Activated CD4-positive, CD25-positive, alpha-beta regulatory T cell treated with anti-CD3 and anti-CD28 coated beads, Interleukin-2, amount 50 U/mL, for 24 hours (primary cell): Measurements from ENCODE around the gene PAPLN.

Experiments
- ATAC-seq, 2 donors: fragments of 150-1000 bp; cut with Tn5 transposase; one replicate each; pipeline ENCODE4 v1.10.0; 2021; ENCODE audit warnings: mild to moderate bottlenecking in 1 of 2, moderate library complexity in 1 of 2

PAPLN gene

GRCh38 chr14:73262427-73263183 lies 25.3 kb downstream of the PAPLN start:
- peak in 1 of 2 donors; percentile 12 for ATAC-seq

GRCh38 chr14:73263606-73264005 lies 26.3 kb downstream of the PAPLN start:
- ATAC-seq, result no peak

GRCh38 chr14:73264080-73264884 lies 27.0 kb downstream of the PAPLN start:
- ATAC-seq, result no peak

DNA sequence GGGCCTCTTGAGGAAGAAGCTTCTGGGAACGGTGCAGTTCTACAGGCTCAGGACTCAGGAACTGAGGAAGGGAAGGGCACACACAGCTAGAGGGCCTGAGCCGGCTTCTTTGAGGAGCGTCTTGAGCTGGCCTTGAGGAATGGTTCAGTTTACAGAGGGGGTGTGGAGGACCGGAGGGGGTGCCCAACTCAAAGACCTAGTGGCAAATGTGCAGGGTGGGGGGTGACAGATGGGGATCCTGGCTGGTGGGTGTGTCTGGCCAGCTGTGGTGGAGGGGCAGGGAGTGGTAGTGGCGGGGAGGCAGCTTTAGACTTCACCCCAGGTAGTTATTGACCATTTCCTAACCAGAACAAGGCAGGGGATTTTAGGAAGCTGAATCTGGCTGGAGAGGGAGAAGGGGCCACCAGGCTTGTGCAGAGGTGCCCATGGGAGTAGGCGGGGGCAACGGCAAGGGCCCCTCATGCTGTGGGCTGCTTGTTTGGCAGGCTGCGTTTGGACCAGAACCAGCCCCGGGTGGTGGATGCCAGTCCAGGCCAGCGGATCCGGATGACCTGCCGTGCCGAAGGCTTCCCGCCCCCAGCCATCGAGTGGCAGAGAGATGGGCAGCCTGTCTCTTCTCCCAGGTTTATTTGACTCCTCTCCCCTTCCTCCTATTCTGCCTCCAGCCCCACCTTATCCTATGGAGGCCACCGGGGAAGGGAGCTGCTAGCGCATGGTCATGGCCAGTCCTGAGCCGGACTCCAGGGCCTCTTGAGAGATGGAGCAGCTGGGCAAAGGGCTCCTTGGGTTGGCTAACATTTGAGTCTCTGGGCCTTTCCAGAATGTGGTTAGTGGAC lies 27.8 kb downstream of the PAPLN start:
- no peak for ATAC-seq

DNA sequence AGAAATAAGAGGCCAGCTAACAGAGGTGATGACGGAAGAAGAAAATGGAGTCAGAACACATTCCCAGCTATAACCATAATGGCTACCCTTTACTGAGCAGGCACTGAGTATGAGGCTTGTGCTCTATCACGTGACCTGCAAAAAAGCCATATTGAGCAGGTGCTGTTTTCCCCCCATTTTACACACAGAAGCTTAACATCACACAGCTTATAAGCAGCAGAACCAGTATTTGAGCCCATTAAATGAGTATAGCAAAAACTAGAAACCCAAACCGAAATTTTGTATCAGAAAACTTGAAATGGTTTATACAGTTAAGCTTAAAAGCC lies 28.4 kb downstream of the PAPLN start:
- ATAC-seq, result no peak

- no peak for ATAC-seq
Measured at GRCh38 chr14:73266317-73266716, 29.0 kb downstream of the PAPLN start.

GRCh38 chr14:73267474-73267873 lies 30.2 kb downstream of the PAPLN start:
- ATAC-seq, result no peak

- peak; percentile 19 to 35 for ATAC-seq
Measured at GRCh38 chr14:73269729-73270531, 32.6 kb downstream of the PAPLN start.

GRCh38 chr14:73272393-73272792 lies 35.1 kb downstream of the PAPLN start:
- ATAC-seq, result no peak

DNA sequence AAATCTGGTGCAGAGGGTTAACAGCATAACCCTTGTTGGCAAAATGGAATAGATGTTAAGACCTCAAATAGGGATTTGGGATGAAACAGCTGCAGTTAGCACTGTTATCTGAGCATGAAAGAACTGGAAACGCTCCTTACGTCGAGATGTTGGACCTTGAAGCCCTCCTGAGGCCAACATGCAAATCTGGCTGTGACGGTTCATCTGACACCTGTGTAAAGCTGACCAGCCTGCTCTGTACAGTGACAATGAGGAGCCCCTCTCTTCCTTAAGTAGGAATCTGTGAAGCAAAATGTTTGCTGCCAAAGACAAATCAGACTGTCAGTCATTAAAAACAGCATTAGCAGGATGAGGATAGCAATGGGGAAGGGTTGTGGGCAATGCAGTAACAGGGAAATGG lies 36.5 kb downstream of the PAPLN start:
- ATAC-seq, result no peak

DNA sequence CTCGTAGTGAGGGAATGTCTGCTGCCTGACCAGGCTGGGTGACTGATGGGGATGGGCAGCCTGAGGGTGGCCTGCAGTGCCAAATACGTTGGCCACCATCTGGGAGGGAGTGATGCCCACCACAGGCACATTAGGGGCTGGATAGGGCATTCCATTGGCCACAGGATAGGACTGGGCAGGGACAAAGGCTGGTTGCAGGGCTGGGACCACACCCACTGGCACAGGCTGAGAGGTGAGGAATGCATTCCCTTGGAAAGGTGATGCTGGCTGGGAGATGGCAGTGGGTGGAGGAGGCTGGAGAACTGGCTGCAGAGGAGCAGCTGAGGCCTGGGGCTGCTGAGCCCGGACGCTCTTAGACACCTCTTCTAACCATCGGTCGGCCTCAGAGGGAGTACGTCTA lies 39.5 kb downstream of the PAPLN start:
- no peak for ATAC-seq

GRCh38 chr14:73277376-73277775 lies 40.1 kb downstream of the PAPLN start:
- no peak for ATAC-seq

- ATAC-seq, result no peak
Measured at GRCh38 chr14:73280903-73281302, 43.6 kb downstream of the PAPLN start.

DNA sequence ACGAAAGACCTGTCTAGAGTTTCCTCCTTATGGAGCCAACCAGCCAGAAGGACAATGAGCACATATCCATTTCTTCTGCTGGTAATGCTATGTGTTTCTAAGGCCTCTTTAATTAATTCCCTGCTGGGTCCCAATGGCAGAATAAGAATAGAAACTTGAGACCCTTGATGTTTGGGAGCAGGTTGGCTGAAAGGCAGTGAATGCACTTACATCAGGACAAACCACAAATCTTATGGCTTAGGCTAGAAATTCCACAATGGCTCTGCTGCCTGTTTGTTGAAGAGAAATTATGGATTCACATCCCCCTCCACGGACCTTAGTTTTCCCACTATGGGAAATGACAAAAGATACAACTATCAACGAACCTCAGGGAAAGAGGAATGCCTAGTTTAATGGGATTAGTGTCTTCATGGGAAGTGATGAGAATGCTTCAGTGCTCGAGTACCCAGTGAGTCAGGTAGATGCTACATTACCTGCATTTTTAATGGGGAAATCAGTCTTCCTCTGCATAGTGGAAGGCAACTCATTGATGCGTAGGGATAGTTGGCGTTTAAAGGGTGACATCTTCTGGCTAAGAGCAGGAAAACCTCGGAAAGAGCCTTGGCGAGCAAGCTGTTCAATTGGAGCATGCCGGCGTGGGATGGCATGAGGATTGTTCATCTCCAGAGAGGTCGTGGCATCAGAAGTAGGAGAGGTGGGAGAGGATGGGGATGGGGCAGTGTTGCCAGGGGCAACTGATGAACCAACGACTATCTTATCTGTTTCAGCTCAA lies 46.5 kb downstream of the PAPLN start:
- no peak for ATAC-seq

DNA sequence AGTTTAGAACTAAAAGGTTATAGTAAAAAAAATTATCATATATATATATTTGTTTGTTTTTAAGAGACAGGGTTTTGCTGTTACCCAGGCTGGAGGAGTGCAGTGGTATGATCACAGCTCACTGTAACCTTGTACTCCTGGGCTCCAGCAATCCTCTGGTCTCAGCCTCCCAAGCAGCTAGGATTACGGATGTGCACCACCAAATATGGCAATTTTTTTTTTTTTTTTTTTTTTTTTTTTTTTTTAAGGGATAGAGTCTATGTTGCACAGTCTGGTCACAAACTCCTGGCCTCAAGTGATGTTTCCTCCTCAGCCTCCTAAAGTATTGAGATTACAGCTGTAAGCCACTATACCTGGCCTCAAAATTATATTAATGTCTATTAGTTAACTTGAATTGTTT lies 48.7 kb downstream of the PAPLN start:
- no peak for ATAC-seq

- no peak for ATAC-seq
Measured at GRCh38 chr14:73286598-73286997, 49.3 kb downstream of the PAPLN start.

DNA sequence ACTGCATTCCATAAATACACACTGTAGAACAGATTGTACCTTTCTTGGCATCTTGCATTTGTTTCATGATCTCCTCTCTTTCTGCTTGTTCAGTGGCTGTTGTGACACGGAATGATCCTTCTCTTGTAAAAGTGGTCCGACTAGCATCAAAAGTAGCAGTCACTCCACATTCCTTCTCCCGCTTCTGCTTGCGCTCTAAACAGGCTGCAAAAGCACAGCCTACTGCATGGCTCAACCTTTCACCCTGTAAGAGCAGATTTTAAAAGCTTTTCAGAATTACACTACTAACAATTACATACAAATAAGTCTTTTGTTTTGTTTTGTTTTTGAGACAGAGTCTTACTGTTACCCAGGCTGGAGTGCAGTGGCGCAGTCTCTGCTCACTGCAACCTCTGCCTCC lies 49.8 kb downstream of the PAPLN start:
- no peak for ATAC-seq

GRCh38 chr14:73289308-73289707 lies 52.0 kb downstream of the PAPLN start:
- no peak for ATAC-seq

- no peak for ATAC-seq
Measured at GRCh38 chr14:73289729-73290128, 52.4 kb downstream of the PAPLN start.

DNA sequence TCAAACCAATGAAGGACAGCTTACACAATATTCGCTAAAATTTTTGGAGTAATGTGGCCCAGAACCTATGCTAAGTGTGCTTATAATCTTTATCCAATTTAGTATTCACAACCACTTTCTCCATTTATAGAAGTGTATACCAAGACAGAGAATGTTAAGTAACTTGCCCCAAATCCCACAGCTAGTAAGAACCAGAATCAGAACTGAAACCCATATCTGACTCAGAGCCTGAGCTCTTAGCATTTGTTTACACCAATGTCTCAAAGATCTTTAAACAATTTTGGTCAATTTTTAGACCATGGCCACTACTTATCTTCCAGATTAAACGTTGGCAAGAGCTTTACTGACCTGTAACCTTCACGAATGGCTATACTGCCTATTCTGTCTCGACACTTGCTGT lies 53.0 kb downstream of the PAPLN start:
- peak; percentile 86 to 90 for ATAC-seq
